Eye (tissue), 1 donor: ENCODE measurements around the gene ZNF277.
"Not testable (repeated sequence)": the region's sequence is repeated elsewhere in the genome, so short reads cannot be mapped to it uniquely, and the experiment has no call there.

ENCODE experiments used
- DNase-seq: peaks from one replicate; pipeline ENCODE4 v3.0.0-alpha.2; 2015

Gene ZNF277

GRCh38 chr7:112212571-112212970 is 6.1 kb downstream of the ZNF277 start:
- no peak for DNase-seq

DNA sequence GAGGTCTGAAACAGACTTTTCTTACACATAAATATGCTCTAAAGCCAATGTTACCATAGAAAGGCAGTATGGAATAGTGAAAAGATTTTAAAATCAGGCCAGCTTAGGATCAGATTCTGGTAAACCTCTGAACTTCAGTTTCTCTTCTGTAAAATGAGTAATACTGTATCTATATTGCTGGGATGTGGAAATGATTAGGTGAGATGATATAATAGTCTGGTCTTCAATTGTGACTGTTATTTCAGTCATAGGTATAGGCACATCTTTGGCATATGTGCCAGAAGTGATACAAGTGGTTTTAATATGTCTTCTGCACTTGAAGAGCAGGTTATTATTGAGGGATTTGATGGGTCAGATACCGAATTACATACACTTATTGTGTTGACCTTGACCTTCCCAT is 7.2 kb downstream of the ZNF277 start:
- DNase-seq = no peak

DNA sequence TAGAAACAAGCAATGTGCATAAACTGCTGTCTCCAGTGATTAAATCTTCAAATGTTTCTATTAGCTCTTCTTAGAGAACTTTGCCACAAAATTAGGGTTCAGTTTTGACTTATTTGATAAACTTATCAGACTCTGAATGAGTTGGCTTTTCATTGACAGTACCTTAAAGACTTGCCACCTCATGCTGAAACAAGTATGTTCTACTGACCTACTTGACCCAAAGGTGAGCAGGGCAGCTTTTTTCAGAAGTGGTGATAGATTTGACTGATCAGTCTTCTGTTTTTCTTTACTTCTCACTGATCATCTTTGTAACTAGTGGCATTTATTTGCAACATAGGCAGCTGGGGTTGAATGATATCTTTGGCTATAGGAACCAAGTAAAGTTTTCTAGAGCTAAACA is 7.8 kb downstream of the ZNF277 start:
- DNase-seq = no peak

DNA sequence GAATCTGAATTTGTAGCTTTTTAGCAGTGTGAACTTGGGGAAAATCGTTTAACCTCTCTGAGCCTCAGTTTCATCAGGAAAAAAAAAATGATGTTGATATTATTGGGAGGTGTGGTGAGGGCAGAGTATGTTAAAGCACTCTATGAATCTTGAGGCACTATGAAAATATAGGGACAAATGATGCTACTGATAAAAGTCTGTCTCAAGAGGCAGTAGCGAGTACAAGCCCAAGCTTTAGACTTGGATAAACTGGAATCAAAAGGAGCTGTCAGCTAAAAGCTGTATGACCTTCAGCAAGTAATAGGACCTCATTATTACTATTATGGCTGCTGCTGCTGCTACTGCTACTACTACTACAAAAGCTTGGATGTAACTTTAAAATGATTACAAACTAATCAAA is 8.4 kb downstream of the ZNF277 start:
- DNase-seq = no peak

DNA sequence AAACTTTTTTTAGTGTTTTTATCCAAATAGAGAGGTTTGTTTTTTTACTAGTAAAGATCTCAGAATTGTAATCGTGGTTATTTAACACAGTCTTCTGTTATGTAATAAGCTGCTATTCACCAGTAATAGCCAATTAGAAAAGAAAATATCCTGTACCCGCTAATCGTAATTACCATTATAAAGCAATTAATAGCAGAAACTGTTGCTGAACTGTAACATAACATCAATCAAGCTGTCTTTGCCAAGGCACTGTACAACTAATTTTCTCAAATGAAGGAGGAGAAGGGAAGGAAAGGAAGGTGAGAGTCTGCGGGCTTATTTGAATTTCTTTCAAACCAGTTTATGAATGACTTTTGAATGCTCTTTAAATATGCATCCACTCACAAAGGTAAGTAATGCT is 9.3 kb downstream of the ZNF277 start:
- DNase-seq = no peak

- DNase-seq = no peak
Observed at GRCh38 chr7:112220877-112221434, 14.5 kb downstream of the ZNF277 start.

GRCh38 chr7:112223310-112223709 is 16.8 kb downstream of the ZNF277 start:
- DNase-seq = no peak

DNA sequence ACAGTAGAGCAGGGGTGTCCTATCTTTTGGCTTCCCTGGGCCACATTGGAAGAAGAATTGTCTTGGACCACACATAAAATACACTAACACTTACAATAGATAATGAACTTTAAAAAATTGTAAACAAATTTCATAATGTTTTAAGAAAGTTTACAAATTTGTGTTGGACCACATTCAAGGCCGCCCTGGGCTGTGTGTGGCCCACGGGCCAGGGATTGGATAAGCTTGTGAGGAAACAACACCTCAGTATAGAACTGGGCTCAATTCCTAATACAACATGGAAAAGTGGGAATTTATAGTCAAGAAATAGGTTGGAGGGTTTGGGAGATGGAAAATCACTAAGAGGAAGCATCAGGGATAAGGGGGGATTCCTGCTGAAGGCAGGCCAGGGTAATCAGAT is 17.7 kb downstream of the ZNF277 start:
- no peak for DNase-seq

DNA sequence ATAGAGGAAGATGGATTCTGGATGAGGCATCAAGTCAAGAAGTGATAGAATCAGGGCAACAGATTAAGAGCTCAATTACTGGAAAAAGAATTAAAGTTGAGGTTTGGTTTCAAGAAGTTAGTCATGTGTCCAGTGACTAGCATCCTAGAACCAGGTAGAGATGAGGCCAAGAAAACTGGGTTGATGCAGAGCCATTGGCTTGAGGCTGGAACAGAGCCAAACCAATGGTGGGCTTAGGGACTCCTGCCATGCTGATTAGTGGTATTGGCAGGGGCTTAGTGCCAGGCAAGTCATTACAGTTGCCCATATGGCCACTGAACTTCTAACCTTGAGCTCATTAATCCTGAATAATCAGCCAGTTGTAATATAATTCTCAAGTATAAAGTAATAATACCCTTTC is 18.5 kb downstream of the ZNF277 start:
- no peak for DNase-seq

GRCh38 chr7:112226701-112227276 is 20.3 kb downstream of the ZNF277 start:
- no peak for DNase-seq

GRCh38 chr7:112228632-112229031 is 22.1 kb downstream of the ZNF277 start:
- no peak for DNase-seq

- DNase-seq = no peak
Observed at GRCh38 chr7:112232212-112232978, 25.9 kb downstream of the ZNF277 start.

DNA sequence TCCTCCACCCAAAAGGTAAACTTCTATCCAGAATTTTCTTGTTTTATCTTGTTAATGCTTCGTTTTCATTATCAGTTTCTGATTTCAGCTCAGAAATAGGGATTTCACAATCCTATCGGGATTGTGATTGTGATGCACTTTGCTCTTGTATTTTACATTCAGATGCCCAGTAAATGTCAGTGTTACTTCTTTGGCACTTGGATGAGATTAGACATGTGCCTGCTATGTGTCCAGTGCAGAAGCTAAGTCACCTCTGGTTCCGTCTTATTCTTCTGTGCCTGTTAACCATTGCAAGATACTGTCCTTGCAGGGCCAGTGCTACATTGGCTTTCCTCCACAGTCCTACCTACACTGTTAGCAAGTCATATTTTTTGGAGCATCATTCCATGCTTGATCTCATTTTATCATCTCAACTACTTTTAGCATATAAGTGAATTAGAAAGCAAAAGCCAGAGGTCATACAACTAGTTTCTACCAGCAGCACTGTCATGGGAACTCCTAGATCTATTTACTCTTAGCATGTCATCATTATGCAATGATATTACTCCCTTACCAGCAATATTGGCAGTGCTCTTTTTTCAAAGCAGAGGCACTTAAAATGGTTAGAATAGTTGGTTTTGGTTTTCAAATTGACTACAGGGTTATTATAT is 26.7 kb downstream of the ZNF277 start:
- no peak for DNase-seq

- DNase-seq = no peak
Observed at GRCh38 chr7:112234147-112234546, 27.7 kb downstream of the ZNF277 start.

DNA sequence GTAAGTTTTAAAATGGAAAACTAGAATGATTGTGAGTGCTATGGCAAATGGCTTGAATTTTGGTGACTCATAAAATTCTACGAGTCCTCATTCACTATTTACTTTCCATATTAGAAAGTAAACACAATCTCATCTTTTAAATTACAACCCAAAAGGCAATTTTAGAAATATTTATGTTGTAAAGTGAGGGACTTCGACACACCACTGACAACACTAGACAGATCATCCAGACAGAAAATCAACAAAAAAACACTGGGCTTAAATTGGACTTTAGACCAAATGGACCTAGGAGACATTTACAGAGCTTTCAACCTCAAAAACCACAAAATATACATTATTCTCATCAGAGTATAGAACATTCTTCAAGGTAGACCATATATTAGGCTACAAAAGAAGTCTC is 30.1 kb downstream of the ZNF277 start:
- no peak for DNase-seq

DNA sequence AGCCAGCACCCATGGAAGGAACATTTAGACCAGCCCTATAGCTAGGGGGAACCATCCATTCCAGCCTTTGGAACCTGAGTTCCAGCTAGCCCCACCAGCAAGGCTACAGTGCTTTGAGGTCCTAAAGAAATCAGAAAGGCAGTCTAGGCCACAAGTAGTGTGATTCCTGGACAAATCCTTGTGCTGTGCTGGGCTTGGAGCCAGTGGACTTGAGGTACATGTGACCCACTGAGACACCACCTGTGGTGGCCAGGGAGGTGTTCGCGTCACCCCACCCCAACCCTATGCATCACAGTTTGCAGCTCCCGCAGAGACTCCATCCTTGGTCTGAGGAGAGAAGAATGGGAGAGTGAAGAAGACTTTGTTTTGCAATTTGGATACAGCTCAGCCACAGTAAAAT is 31.8 kb downstream of the ZNF277 start:
- no peak for DNase-seq

- no peak for DNase-seq
Observed at GRCh38 chr7:112238852-112239610, 32.5 kb downstream of the ZNF277 start.

DNA sequence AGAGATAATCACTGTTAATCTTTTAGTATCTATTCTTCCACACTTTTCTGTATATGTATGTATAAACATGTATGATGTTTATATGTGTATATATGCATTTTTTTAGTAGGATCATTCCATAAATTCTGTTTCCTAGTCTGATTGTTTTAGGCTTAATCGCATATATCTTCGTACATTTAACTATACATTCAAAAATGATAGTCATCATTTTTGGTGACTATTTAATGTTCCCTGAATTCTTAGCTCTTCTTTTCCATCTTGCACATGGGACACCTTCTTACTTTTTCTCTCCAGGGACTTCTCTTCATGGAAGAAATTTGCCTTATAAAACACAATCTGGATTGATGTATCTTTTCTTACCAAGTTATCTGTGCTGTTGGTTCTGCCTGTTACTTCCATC is 42.1 kb downstream of the ZNF277 start:
- no peak for DNase-seq

DNA sequence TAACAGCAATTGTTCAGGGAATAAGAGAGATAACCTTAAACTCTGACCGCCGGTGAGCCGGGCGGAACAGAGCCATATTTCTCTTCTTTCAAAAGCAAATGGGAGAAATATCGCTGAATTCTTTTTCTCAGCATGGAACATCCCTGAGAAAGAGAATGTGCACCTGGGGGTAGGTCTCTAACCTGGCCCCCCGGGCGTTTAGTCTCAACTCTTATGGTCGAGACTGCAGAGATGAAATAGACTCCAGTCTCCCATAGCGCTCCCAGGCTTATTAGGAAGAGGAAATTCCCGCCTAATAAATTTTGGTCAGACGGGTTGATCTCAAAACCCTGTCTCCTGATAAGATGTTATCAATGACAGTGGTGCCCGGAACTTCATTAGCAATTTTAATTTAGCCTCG is 43.5 kb downstream of the ZNF277 start:
- DNase-seq = not testable (repeated sequence)

- no peak for DNase-seq
Observed at GRCh38 chr7:112252141-112252540, 45.6 kb downstream of the ZNF277 start.

DNA sequence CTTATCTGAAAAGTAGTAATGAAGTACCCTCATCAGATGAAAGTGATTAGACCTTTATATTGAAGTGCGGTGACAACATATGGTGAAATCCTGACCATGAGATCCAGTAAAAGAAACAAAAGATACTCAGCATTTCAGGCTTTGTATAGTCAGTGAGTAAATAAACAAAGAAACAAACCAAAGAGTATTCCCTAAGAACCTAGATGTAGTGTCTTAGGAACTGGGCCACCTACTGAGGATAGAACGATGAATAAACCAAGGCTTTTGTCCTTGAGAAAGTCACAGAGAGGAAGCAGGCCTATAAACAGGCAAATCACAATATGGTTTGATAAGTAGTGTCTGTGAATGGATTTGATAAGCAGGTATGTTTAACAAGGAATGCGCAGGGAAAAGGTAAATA is 46.2 kb downstream of the ZNF277 start:
- no peak for DNase-seq

DNA sequence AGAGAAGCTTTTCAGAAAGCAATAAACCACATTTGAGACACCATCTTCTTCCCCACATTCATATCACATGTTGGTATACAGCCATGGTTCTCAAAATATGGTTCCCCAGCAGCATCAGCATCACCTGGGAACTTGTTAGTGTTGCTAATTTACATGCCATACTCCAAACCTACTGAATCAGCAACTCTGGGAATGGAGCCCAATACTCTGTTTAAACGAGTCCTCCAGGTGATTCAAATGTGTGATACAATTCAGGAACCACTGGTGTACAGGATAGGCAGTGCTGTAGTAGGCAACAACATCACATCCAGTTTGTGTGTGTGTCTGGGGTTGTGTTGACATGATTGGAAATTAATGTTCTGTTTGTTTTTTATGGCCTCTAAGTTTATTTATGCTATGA is 47.7 kb downstream of the ZNF277 start:
- DNase-seq = no peak

- no peak for DNase-seq
Observed at GRCh38 chr7:112254709-112255387, 48.4 kb downstream of the ZNF277 start.
